Activated CD4-positive, CD25-positive, alpha-beta regulatory T cell treated with anti-CD3 and anti-CD28 coated beads, Interleukin-2, amount 50 U/mL, for 24 hours (primary cell): Measurements from ENCODE around the gene C3orf33.
A peak's percentile ranks its signal among the peaks of the same experiment; 100 is the strongest.
"Not testable (repeated sequence)": the region's sequence is repeated elsewhere in the genome, so short reads cannot be mapped to it uniquely, and the experiment has no call there.

Experiments used
- ATAC-seq, 2 donors: fragments of 150-1000 bp; cut with Tn5 transposase; one replicate each; pipeline ENCODE4 v1.10.0; 2021; ENCODE audit warnings: mild to moderate bottlenecking in 1 of 2, moderate library complexity in 1 of 2

Gene C3orf33, protein sequence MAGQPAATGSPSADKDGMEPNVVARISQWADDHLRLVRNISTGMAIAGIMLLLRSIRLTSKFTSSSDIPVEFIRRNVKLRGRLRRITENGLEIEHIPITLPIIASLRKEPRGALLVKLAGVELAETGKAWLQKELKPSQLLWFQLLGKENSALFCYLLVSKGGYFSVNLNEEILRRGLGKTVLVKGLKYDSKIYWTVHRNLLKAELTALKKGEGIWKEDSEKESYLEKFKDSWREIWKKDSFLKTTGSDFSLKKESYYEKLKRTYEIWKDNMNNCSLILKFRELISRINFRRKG

DNA sequence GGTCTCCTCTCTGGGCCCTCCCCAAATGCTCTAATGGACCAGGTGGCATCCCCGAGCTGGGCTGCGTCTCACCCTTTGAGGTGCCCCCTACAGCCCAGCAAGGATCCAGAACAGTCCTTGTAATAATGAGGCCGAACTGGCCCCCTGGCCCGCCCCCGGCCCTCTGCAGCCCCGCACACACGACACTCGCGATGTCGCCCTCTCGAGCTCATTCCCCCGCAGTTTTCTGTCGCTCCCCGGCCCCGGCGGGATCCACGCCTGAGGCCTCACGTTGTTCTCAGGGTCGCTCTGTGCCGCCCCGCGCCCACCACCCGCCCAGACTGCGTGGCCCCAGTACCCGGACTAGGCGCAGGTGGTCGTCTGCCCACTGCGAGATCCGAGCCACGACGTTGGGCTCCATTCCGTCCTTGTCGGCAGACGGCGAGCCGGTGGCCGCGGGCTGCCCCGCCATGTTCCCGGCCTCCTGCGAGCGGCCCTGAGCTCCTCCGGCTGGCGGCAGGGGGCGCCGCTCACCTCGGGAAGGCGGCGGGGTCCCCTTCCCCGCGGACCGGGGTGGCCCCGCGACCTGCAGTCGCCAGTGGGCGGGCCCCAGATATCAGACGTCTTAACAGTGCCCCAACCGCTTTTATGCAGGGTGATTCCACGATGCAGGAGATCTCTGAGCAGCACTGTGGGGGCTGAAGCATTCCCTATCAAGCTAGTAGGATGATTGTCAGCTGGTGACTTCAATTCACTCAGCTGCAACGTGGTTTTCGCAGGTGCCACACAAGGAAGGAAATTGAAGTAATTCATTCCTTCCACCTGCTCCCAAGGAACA lies at the start of gene C3orf33:
TSS of gene C3orf33 (minus strand) at position 477 of the 817 bp plus-strand sequence. CDS start at position 451, 26 bp downstream.
- peak; percentile 96 for ATAC-seq

- ATAC-seq, result peak; percentile 94 to 95
Observed at GRCh38 chr3:155854141-155854940, 48.3 kb upstream of the C3orf33 start, which contains the start of gene SLC33A1. Gene SLC33A1, minus strand, starts transcription at chr3:155854427. Its CDS starts 430 bp downstream, at chr3:155853997.

DNA sequence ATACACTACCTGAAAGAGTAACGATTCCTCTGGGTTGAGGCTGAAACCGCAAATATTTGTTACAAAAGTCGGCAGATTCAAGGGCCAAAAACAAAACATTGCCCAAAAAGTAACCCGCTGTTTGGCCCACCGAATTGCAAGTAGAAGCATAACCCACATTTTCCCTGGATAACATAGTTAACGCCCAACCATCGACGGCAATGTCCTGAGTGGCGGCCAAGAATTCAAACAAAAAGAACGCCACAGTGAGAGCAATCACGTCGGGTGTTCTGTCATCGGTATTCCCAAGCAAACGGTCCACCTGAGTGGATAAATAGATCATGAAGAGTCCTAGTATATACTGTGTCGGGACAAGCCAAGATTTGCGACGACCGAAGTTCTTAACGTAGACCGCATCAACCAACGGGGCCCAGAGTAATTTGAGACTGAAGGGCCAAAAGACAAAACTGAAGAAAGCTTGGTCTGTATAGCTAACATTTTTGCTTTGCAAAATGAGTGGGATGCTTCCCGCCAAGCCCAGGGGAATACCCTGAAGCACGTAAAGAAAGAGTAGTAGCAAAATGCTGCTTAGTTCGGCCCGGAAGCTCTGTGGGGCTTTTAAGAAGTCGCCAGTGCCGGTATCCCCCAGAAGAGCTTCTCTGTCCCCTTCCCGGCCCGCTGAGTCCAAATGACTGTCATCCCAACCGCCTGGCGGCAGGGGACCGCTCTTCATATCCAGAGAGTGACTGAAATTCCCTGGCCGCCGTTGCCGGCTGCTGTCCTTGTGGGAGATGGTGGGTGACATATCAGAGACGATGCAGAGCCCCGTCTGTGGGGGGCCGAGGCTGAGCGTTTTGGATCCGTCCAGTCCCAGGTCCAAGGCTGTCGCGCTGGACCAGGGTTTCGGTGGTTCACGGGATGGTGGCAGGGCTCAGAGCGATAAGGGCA lies 47.4 kb upstream of the C3orf33 start:
- ATAC-seq, result peak in 1 of 2 donors; percentile 0

DNA sequence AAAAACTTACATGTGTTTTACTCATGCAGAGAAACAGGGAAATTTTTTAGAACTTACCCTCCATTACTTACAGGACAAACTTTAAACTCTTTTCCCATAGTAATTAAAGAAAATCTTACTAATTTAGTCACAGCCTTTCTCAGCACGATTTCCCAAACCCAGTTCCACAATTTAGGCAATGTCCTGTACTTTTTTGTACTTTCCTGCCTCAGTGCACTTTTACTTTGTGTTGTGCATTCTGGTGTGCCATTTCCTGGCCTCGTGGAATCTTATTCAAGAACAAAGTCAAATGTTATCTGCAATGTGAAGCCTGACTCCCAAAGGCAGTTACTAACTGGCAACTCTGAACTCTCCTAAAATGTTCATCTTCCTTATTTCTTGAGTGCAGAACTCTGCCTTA lies 46.3 kb upstream of the C3orf33 start:
- ATAC-seq, result no peak

GRCh38 chr3:155849404-155849803 lies 43.3 kb upstream of the C3orf33 start:
- not testable (repeated sequence) for ATAC-seq

- ATAC-seq, result no peak
Observed at GRCh38 chr3:155847993-155848392, 41.9 kb upstream of the C3orf33 start.

- ATAC-seq, result no peak
Observed at GRCh38 chr3:155846119-155846518, 40.0 kb upstream of the C3orf33 start.

DNA sequence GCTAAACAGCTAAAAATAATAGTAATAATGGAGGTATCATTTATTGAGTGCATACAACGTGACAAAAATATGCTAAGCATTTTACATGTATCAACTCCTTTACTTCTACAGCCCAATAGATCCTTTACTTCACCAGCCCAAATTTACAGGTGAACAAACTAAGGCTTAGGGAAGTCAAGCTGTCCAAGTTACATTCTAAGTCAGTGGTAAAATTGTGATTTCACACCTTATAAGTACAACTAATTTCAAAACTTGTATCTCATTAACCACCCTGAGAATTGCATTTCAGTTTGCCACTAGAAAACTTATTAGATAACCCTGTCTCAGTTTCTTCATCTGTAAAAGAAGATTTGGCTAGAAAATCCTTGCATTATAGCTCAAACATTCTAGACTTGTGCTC lies 37.5 kb upstream of the C3orf33 start:
- peak in 1 of 2 donors; percentile 36 for ATAC-seq

DNA sequence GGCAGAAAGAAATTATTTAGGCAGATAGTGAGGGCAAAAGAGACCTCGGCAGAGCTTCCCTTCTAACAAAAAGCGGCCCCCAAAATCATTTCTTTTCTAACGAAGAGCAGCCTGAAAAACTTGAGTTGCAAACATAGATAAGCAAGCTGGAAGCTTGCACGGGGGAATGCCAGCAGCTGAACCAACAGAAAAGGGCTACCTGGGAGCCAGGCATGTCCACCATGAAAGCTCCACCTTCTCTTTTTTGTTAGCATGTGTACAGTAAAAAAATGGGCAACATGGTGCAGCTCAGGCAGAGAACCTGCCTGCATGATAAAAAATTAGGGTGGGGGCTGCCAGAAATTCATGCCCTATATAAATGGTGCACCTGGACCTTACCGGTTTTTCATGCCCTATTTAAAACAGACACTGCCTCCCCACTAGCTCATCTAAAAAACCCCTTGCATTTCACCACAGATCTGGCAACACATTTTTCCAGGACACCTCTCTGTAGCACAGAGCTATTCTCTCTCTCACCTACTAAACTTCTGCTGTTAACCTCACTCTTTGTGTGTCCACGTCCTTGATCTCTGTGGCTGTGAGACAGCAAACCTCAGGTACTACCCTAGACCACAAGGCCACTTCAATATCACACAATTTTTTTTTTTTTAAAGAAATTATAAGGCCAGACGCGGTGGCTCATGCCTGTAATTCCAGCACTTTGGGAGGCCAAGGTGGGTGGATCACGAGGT lies 29.4 kb upstream of the C3orf33 start:
- no peak for ATAC-seq

DNA sequence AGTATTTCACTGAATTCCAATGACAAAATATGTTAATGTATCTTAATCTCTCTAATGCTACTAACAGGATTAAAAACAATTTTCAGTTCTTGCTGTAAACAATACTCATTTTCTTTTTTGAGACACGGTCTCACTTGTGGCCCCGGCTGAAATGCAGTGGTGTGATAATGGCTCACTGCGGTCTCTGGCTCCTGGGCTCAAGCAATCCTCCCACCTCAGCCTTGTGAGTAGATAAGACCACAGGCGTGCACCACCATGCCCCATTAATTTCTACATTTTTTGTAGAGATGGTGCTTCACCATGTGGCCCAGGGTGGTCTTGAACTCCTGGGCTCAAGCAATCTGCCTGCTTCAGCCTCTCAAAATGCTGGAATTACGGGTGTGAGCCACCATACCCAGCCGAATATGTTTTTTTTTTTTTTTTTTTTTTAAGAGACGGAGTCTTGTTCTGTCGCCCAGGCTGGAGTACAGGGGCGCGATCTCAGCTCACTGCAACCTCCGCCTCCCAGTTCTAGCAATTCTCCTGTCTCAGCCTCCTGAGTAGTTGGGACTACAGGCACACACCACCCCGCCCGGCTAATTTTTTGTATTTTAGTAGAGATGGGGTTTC lies 22.5 kb upstream of the C3orf33 start:
- not testable (repeated sequence) for ATAC-seq

- ATAC-seq, result no peak
Observed at GRCh38 chr3:155815030-155815545, 9.0 kb upstream of the C3orf33 start.

DNA sequence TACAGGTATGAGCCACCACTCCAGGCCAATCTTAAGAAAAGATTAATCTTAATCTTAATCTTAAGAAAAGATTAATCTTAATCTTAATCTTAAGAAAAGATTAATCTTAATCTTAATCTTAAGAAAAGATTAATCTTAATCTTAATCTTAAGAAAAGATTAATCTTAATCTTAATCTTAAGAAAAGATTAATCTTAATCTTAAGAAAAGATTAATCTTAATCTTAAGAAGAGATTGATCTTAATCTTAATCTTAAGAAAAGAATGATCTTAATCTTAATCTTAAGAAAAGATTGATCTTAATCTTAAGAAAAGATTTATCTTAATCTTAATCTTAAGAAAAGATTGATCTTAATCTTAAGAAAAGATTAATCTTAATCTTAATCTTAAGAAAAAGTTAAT lies 7.1 kb upstream of the C3orf33 start:
- not testable (repeated sequence) for ATAC-seq

DNA sequence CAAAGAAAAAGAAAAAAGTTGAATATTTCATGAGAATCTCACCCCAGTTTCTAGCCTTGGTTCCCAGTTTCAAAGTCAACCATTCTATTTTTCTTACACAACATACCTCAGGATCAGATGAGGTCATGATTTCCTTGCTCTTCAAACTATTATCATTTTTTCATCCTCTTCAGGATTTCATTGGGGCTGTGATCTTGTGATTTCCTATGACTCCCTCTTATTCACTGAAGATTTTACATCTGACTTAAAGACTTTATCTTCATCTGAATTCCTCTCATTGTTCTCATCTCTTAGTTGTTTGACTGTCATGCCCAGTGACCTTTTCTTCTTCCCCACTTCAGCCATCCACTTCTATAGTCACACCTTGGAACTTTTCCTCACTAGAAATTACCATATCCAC lies 3.1 kb upstream of the C3orf33 start:
- ATAC-seq, result no peak

GRCh38 chr3:155807823-155808222 lies 1.7 kb upstream of the C3orf33 start:
- no peak for ATAC-seq

- peak; percentile 24 to 52 for ATAC-seq
Observed at GRCh38 chr3:155805204-155805801, 775 bp downstream of the C3orf33 start.

GRCh38 chr3:155804323-155804722 lies 1.8 kb downstream of the C3orf33 start:
- ATAC-seq, result no peak

- no peak for ATAC-seq
Observed at GRCh38 chr3:155792532-155792931, 13.5 kb downstream of the C3orf33 start.

DNA sequence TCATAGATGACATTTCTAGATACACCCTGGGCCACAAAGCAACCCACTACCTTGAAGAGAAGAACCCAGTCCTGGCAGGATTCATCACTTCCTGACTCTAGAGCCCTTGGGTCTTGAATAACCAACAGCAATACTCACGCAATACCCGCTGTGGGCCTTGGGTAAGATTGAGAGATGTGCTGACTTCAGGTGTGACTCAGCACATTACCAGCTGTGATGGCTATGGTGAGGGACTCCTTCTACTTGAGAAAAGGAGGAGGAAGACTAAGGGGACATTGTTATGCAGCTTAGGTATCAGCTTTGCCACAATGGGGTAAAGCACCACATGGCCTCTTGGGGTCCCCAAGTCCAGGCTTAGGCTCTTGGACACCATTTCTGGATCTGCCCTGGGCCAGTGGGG lies 14.9 kb downstream of the C3orf33 start:
- no peak for ATAC-seq

GRCh38 chr3:155790272-155790925 lies 15.7 kb downstream of the C3orf33 start:
- ATAC-seq, result no peak
